Measurements from ENCODE around the gene RPL29.

Gene RPL29

DNA sequence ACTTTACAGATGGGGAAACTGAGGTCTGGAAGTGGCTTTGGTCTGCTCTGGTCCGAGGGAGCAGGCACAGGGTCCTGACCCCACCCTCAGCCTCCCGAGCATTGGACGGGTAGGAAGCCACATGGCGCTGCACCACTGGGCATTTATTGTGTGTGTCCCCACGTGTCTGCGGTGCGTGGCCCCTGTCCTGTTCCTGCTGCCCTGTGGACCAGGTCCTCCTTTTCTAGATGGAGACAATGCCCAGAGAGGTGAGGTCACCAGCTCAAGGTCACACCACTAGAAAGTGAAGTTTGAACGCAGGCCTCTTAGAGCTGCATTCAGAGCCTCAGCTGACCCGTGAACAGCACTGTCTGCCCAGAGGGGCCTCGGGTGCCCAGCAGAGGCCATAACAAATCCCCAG is 33.8 kb upstream of the RPL29 start:
- no peaks in the 10 kb centered on the region for H3K36me3 ChIP-seq
- no peaks in the 10 kb centered on the region for H3K9me3 ChIP-seq (ENCODE audit: severe bottlenecking)
- no peak overlapping the region for H3K4me3 ChIP-seq (ENCODE audit: low read depth, low read length)
- H3K27ac ChIP-seq: no peak overlapping the region
- TF ChIP-seq, protein P1, sequence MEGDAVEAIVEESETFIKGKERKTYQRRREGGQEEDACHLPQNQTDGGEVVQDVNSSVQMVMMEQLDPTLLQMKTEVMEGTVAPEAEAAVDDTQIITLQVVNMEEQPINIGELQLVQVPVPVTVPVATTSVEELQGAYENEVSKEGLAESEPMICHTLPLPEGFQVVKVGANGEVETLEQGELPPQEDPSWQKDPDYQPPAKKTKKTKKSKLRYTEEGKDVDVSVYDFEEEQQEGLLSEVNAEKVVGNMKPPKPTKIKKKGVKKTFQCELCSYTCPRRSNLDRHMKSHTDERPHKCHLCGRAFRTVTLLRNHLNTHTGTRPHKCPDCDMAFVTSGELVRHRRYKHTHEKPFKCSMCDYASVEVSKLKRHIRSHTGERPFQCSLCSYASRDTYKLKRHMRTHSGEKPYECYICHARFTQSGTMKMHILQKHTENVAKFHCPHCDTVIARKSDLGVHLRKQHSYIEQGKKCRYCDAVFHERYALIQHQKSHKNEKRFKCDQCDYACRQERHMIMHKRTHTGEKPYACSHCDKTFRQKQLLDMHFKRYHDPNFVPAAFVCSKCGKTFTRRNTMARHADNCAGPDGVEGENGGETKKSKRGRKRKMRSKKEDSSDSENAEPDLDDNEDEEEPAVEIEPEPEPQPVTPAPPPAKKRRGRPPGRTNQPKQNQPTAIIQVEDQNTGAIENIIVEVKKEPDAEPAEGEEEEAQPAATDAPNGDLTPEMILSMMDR (IDR thresholded peaks at IDR 0.05; ENCODE audit: low read depth, low read length): no peak
- DNase-seq: no peak
- H3K27me3 ChIP-seq (ENCODE audit: insufficient read depth, low read depth, severe bottlenecking): no peaks in the 10 kb centered on the region

DNA sequence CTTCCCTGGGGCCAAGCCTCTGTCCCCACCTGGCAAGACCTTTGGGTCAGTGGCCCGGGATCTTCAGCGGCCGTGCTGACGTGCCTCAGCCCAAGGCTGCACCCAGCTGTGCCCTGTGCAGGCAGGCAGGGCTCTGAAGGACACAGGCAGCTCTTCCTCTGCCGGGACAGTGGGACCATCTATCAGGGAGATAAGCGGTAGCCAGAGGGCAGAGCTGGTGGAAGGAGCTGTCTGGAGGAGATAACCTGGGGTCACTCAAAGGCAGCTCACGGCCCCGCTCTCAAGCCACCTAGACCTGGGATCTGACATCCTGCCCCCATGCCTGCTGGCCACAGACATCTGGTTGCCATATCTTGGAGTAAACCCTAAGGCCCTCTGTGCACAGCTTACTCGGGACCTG is 33.4 kb upstream of the RPL29 start:
- Histone ChIP-seq H3K4me3 (ENCODE audit: low read depth, low read length) (no peak overlapping the region), H3K27ac (no peak overlapping the region), H3K36me3 (no peaks in the 10 kb centered on the region), H3K27me3 (ENCODE audit: insufficient read depth, low read depth, severe bottlenecking) (no peaks in the 10 kb centered on the region), H3K9me3 (ENCODE audit: severe bottlenecking) (no peaks in the 10 kb centered on the region)
- no peak for DNase-seq
- TF ChIP-seq, protein P1 (IDR thresholded peaks at IDR 0.05; ENCODE audit: low read depth, low read length): no peak

DNA sequence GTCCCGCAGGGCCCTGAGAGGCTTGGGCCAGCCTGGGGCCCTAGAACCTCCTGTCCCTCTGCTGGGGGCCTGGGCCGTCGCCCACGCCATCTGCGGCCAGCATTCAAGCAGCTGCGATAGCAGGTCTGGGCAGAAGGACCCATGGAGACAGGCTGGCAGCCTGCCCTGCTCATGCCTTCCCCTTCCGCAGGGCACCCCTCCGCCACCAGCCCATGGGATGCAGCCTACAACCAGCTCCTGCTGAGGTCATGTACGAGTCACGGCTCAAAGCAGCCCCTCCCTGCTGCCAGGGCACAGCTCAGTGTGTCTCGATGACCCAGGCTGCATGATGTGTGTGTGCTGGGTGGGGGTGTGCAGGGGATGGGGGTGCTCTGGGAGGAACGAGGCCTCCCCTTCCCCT is 32.9 kb upstream of the RPL29 start:
- no peaks in the 10 kb centered on the region for H3K36me3 ChIP-seq
- TF ChIP-seq, protein P1 (IDR thresholded peaks at IDR 0.05; ENCODE audit: low read depth, low read length): no peak
- no peak overlapping the region for H3K4me3 ChIP-seq (ENCODE audit: low read depth, low read length)
- no peaks in the 10 kb centered on the region for H3K27me3 ChIP-seq (ENCODE audit: insufficient read depth, low read depth, severe bottlenecking)
- DNase-seq: no peak
- no peaks in the 10 kb centered on the region for H3K9me3 ChIP-seq (ENCODE audit: severe bottlenecking)
- no peak overlapping the region for H3K27ac ChIP-seq

DNA sequence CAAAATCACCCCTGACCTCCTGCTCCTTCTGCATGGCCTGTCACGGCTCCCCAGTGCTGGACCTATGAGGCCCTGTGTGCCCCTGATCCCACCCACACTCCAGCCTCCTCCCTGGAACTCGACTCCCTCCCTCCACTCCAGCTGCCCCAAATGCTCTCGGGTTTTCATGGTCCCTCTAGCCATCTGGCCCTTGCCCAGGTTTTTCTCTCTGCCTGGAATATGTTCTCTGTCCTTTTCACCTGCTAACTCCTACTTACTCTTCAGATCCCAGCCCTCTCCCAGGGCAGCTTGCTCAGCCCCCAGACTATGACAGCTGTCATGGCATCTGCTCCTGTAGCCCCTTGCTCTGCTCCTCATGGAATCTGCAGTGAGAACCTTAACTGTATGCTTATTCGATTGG is 30.3 kb upstream of the RPL29 start:
- Histone ChIP-seq H3K9me3 (ENCODE audit: severe bottlenecking) (no peaks in the 10 kb centered on the region), H3K36me3 (no peaks in the 10 kb centered on the region), H3K27ac (peak overlapping the region; percentile 96), H3K27me3 (ENCODE audit: insufficient read depth, low read depth, severe bottlenecking) (no peaks in the 10 kb centered on the region), H3K4me3 (ENCODE audit: low read depth, low read length) (peak overlapping the region; percentile 24; the same call in 1 of the 2 replicates)
- TF ChIP-seq, protein P1 (IDR thresholded peaks at IDR 0.05; ENCODE audit: low read depth, low read length): no peak
- DNase-seq: peak; percentile 87

DNA sequence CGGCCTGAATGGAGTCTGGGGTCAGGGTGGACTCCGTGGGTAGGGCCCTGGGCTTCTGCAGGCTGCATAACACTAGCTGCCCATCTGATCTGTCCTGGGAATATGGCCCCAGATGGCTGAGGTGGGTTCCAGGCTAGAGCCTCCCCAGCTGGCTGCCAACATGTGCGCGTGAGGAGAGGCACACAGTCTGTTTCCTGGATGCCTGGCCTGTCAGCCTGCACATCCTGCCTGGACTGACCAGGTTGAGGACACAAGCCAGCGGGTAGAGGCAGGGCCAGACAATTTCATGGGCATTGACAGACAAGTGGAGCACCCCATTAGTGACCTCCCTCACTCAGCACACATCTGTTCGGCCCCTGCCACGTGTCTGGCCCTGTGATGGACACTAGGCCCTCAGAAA is 29.8 kb upstream of the RPL29 start:
- TF ChIP-seq, protein P1 (IDR thresholded peaks at IDR 0.05; ENCODE audit: low read depth, low read length): no peak
- H3K9me3 ChIP-seq (ENCODE audit: severe bottlenecking): no peaks in the 10 kb centered on the region
- no peaks in the 10 kb centered on the region for H3K36me3 ChIP-seq
- H3K27ac ChIP-seq: peak overlapping the region; percentile 96
- no peaks in the 10 kb centered on the region for H3K27me3 ChIP-seq (ENCODE audit: insufficient read depth, low read depth, severe bottlenecking)
- peak overlapping the region; percentile 24 for H3K4me3 ChIP-seq (ENCODE audit: low read depth, low read length)
- peak; percentile 63 for DNase-seq

DNA sequence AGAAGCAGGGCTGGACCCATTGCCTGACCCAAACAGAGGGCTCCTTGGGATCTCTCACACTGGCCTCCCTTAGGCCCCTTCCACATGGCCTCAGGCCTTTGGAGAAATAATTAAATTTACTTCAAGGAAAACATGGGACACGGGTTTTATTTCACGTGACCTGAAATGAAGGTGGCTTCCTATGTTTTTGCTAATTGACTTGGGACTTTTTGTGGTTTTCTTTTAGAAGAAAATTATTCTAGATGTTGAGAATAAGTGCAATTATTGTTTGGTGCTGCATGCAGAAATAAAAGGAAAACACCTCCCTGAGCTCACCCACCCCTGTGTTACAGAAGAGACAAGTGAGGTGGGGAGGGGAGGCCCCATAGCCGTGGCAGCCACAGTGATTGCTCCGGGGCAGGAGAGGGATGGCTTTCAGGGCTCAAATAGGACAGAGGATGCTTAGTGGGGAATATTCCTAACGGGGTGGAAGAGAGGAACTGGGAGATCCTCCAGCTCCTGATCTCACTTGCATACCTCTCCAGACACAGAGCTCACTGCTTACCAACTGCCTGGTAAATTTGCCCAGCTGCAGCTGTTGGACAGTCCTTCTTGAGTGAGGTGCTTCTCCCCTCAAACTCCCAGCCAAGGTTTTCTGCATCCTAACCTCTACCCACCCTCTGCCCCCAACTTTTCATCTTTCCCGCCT is 29.2 kb upstream of the RPL29 start:
- TF ChIP-seq, protein P1 (IDR thresholded peaks at IDR 0.05; ENCODE audit: low read depth, low read length): no peak
- Histone ChIP-seq H3K27ac (peak overlapping the region; percentile 96), H3K36me3 (no peaks in the 10 kb centered on the region), H3K9me3 (ENCODE audit: severe bottlenecking) (no peaks in the 10 kb centered on the region), H3K27me3 (ENCODE audit: insufficient read depth, low read depth, severe bottlenecking) (no peaks in the 10 kb centered on the region), H3K4me3 (ENCODE audit: low read depth, low read length) (peak overlapping the region; percentile 24)
- no peak for DNase-seq

All from WERI-Rb-1 (cell line).